ENCODE measurements around the gene DLG2. TPM values are rescaled to one million over a fixed set of nuclear protein-coding genes. Genes with fewer than 3 reads are reported as not detected.

Gene DLG2
- total and polyA plus RNA-seq, 7 donors: 0.60 to 25.8 (median 9.7) TPM; not detected in 1

DNA sequence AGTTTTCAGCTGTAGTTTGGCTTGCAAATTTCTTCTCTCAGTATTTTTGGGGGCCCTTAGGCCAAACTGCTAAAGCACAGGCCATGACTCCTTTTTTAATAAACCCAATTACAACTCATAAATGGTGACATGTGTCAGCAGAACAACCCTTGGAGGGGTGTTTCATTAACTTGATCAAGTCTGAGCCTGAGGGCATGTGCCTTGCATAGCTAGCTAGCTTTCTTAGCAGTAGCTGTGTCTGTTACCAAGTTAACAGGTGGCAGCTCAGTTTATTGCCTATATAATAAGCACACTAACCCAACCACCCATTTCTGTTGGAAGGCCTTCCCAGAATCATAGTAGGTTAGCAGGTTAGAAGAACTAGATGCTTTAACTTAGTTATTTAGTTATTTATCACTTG, 1390.7 kb downstream of the DLG2 start:
- no peaks in the 10 kb centered on the region for H3K27me3 ChIP-seq
- intact Hi-C loops (cut with DNase I): no loop called here
- DNase-seq: no peak
- H3K4me1 ChIP-seq: no peaks in the 10 kb centered on the region
- no peak overlapping the region for H3K4me3 ChIP-seq
- no peak overlapping the region for H3K27ac ChIP-seq
- no peaks in the 10 kb centered on the region for H3K36me3 ChIP-seq
- H3K9me3 ChIP-seq: no peaks in the 10 kb centered on the region
- TF ChIP-seq, protein P1, sequence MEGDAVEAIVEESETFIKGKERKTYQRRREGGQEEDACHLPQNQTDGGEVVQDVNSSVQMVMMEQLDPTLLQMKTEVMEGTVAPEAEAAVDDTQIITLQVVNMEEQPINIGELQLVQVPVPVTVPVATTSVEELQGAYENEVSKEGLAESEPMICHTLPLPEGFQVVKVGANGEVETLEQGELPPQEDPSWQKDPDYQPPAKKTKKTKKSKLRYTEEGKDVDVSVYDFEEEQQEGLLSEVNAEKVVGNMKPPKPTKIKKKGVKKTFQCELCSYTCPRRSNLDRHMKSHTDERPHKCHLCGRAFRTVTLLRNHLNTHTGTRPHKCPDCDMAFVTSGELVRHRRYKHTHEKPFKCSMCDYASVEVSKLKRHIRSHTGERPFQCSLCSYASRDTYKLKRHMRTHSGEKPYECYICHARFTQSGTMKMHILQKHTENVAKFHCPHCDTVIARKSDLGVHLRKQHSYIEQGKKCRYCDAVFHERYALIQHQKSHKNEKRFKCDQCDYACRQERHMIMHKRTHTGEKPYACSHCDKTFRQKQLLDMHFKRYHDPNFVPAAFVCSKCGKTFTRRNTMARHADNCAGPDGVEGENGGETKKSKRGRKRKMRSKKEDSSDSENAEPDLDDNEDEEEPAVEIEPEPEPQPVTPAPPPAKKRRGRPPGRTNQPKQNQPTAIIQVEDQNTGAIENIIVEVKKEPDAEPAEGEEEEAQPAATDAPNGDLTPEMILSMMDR (IDR thresholded peaks at IDR 0.05): no peak
- no peak for TF ChIP-seq EP300 (IDR thresholded peaks at IDR 0.05)
- no peak for TF ChIP-seq POLR2A (IDR thresholded peaks at IDR 0.05)
- TF ChIP-seq POLR2AphosphoS5 (IDR thresholded peaks at IDR 0.05): no peak

DNA sequence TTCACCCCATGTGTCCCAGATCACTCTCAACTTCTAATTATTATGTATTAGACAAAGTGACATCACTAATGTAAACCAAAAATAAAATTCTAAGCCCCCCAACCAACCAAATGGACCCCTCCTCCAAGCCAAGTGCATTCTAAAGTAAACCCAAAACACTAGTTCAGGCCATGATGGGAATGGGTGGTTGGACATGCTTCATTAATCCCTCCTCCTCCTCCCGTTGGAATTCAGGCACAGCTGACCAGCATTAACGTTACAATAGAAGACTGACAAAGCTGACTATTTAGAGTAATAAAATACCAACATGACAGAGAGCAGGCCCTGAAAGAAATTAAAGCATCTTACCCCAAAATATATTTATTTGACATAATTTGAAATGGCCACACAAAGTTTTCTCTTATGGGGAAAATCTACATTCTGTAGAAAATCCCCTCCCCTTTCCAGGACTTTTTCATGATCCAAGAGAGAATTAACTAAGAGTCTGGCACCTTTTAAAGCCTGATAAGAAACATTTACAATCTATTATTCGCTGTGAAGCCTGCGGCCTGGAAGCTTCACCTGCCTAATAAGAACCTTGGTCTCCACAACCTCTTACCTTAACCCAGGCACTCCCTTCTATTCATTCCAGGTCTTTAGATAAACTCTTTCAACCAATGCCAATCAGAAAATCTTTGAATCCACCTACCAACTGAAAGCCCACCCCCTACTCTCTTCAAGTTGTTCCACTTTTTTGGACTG, 1392.5 kb downstream of the DLG2 start:
- no peak for DNase-seq
- H3K9me3 ChIP-seq: no peaks in the 10 kb centered on the region
- H3K27me3 ChIP-seq: no peaks in the 10 kb centered on the region
- TF ChIP-seq EP300 (IDR thresholded peaks at IDR 0.05) (no peak), POLR2AphosphoS5 (IDR thresholded peaks at IDR 0.05) (no peak), POLR2A (IDR thresholded peaks at IDR 0.05) (no peak)
- TF ChIP-seq, protein P1 (IDR thresholded peaks at IDR 0.05): no peak
- no peaks in the 10 kb centered on the region for H3K36me3 ChIP-seq
- WGBS, 2 donors: 49 to 53% methylated on average over 4 of the region's 4 CpGs
- H3K4me1 ChIP-seq: no peaks in the 10 kb centered on the region
- H3K27ac ChIP-seq: no peak overlapping the region
- H3K4me3 ChIP-seq: no peak overlapping the region
- intact Hi-C loops (cut with DNase I): no loop called here

DNA sequence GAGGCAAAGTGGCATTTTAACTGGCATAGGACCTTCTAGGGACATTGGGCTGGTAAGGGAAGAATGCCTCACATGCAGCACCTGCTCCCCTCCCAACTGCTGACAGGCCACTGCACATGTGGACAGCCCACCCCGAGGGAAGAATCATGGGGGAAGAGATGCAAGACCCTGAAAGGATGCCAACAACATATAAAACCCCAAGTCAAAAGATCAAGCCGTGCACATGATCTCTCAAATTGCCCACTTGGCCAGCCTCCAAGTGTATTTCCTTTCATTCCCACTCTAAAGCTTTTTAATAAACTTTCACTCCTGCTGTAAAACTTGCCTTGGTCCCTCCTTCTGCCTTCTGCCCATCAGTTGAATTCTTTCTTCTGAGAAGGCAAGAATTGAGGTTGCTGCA, 1393.1 kb downstream of the DLG2 start:
- 21 to 41% methylated on average over 2 of the region's 2 CpGs for WGBS, 2 donors
- TF ChIP-seq POLR2AphosphoS5 (IDR thresholded peaks at IDR 0.05) (no peak), EP300 (IDR thresholded peaks at IDR 0.05) (no peak), POLR2A (IDR thresholded peaks at IDR 0.05) (no peak)
- TF ChIP-seq, protein P1 (IDR thresholded peaks at IDR 0.05): no peak
- Histone ChIP-seq H3K9me3 (no peaks in the 10 kb centered on the region), H3K4me1 (no peaks in the 10 kb centered on the region), H3K27me3 (no peaks in the 10 kb centered on the region), H3K4me3 (no peak overlapping the region), H3K36me3 (no peaks in the 10 kb centered on the region), H3K27ac (no peak overlapping the region)
- intact Hi-C loops (cut with DNase I): no loop called here
- no peak for DNase-seq

DNA sequence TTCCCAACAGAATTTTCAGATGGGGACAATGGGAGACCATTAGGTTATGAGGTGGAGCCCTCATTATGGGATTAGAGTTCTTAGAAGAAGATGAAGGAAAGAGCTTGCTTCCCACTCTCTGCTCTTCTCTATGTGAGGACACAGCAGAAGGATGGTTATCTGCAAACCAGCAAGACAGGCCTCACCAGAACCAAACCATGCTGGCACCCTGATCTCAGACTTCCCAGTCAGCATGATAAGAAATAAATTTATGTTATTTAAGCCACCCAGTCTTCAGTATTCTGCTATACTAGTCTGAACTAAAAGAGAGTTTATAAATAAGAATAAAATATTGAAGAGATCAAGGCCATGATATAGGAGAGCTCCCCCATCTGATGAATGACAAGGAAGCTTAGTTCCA, 1394.6 kb downstream of the DLG2 start:
- Histone ChIP-seq H3K4me3 (no peak overlapping the region), H3K9me3 (no peaks in the 10 kb centered on the region), H3K4me1 (no peaks in the 10 kb centered on the region), H3K36me3 (no peaks in the 10 kb centered on the region), H3K27me3 (no peaks in the 10 kb centered on the region), H3K27ac (no peak overlapping the region)
- intact Hi-C loops (cut with DNase I): no loop called here
- DNase-seq: no peak
- TF ChIP-seq, protein P1 (IDR thresholded peaks at IDR 0.05): no peak
- TF ChIP-seq POLR2AphosphoS5 (IDR thresholded peaks at IDR 0.05) (no peak), EP300 (IDR thresholded peaks at IDR 0.05) (no peak), POLR2A (IDR thresholded peaks at IDR 0.05) (no peak)

DNA sequence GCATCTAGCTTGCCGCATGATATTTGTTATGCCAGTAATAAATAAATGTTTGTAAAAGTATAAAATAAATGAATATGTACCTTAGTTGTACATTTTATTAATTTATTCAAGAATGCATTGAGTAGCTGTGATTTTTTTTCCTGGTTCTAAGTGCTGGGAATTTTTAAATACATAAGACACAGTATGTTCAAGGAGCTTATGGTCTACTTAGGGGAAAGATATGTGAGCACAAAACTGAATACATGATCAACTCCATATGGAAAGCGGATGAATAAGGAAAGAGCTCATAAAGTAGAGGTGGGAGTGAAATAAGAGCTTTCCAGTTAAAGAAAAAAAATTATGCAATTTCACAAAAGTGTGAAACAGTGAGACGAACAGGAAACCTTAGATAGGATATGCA, 1396.7 kb downstream of the DLG2 start:
- no peak for TF ChIP-seq POLR2A (IDR thresholded peaks at IDR 0.05)
- no peak for TF ChIP-seq POLR2AphosphoS5 (IDR thresholded peaks at IDR 0.05)
- TF ChIP-seq, protein P1 (IDR thresholded peaks at IDR 0.05): no peak
- TF ChIP-seq EP300 (IDR thresholded peaks at IDR 0.05): no peak
- intact Hi-C loops (cut with DNase I): no loop called here
- 90 to 92% methylated on average over 3 of the region's 3 CpGs for WGBS, 2 donors
- no peak overlapping the region for H3K4me3 ChIP-seq
- no peaks in the 10 kb centered on the region for H3K36me3 ChIP-seq
- no peaks in the 10 kb centered on the region for H3K27me3 ChIP-seq
- no peaks in the 10 kb centered on the region for H3K4me1 ChIP-seq
- no peak overlapping the region for H3K27ac ChIP-seq
- no peaks in the 10 kb centered on the region for H3K9me3 ChIP-seq
- no peak for DNase-seq

All from sigmoid colon (tissue), 7 donors.